ENCODE results near the gene CCK.

Gene CCK

DNA sequence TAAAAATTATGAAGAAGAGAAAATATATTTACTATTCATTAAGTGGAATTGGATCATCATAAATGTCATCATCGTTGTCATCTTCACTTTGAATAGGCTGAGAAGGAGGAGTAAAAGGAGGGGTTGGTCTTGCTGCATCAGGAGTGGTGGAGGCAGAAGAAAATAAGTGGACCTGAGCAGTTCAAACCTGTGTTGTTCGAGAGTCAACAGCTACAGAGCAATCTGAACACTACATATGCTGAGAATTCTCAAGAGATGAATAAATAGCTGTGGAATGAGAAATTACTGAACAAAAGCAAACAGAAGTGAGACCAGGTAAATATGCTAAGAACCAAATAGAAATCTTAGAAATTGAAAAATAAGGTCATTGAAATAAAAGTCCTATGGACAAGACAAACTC, 32.3 kb upstream of the CCK start:
- H2BK15ac ChIP-seq (ENCODE audit: low read depth, poor library complexity, severe bottlenecking), result no peak overlapping the region
- no peak overlapping the region for H3K14ac ChIP-seq (ENCODE audit: low read length in 2 of 2)
- 44% methylated on average over 1 of the region's 2 CpGs for WGBS
- H3K18ac ChIP-seq (ENCODE audit: low read depth in 1 of 2, low read length in 2 of 2), result no peak overlapping the region
- no peak overlapping the region for H4K91ac ChIP-seq (ENCODE audit: low read length)
- no peak overlapping the region for H2AFZ ChIP-seq (ENCODE audit: low read depth, low read length)
- peaks cover 0 to 3% of the 10 kb centered on the region in 2 experiments for H3K27me3 ChIP-seq (ENCODE audit: control insufficient read depth in 1 of 2, insufficient read depth in 1 of 2, low read length in 2 of 2)
- no peak overlapping the region for H2BK5ac ChIP-seq (ENCODE audit: low read depth, low read length, poor library complexity, severe bottlenecking)
- no peaks in the 10 kb centered on the region for H3K4me1 ChIP-seq (ENCODE audit: control insufficient read depth, insufficient read depth, low read depth, low read length)
- H3K4me3 ChIP-seq (ENCODE audit: insufficient read depth in 1 of 2, low read depth in 1 of 2, low read length in 2 of 2), result no peak overlapping the region
- no peak overlapping the region for H2BK120ac ChIP-seq (ENCODE audit: low read depth, low read length)
- no peak for DNase-seq
- H3K9me3 ChIP-seq (ENCODE audit: control insufficient read depth, low read length), result peaks cover 4% of the 10 kb centered on the region
- no peak overlapping the region for H2AK5ac ChIP-seq (ENCODE audit: low read length, severe bottlenecking)
- no peaks in the 10 kb centered on the region for H3K36me3 ChIP-seq (ENCODE audit: control insufficient read depth in 1 of 2, insufficient read depth in 2 of 2, low read depth in 1 of 2, low read length in 2 of 2)
- no peak overlapping the region for H4K8ac ChIP-seq (ENCODE audit: low read length)
- H3K79me1 ChIP-seq (replicated peaks; ENCODE audit: low read length, poor library complexity, severe bottlenecking), result no peaks in the 10 kb centered on the region
- H3K4me2 ChIP-seq (ENCODE audit: low read length, poor library complexity, severe bottlenecking), result no peak overlapping the region
- no peak overlapping the region for H3K23ac ChIP-seq (ENCODE audit: low read length in 2 of 2)
- H3K9ac ChIP-seq (ENCODE audit: low read length), result no peak overlapping the region
- H2BK12ac ChIP-seq (ENCODE audit: low read length in 2 of 2), result no peak overlapping the region
- no peak overlapping the region for H3K4ac ChIP-seq (ENCODE audit: low read depth in 1 of 2, low read length in 2 of 2)
- no peak overlapping the region for H3K27ac ChIP-seq (ENCODE audit: low read length, poor library complexity, severe bottlenecking)

DNA sequence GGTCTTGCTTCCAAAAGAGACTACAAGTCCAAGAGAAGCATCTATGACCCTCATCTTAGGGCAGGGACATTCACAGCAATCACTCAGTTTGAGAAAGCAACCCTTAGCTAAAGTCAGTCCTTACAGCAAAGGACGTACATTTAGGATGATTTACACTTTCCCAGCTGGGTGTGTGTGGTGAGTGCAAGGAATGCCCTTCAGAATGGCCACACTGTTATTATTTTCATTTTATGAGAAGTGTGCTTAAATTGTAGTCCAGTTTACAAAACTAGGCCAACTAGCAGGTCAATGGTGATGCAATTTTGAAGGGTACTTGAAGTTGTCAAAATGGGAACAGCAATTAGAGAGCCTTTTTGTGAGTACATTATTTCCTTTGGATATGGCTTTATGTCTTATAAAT, 26.0 kb upstream of the CCK start:
- 71% methylated on average over 1 of the region's 1 CpG for WGBS
- Histone ChIP-seq H2AK5ac (ENCODE audit: low read length, severe bottlenecking) (no peak overlapping the region), H3K9ac (ENCODE audit: low read length) (no peak overlapping the region), H3K4ac (ENCODE audit: low read depth in 1 of 2, low read length in 2 of 2) (no peak overlapping the region), H2AFZ (ENCODE audit: low read depth, low read length) (no peak overlapping the region), H3K23ac (ENCODE audit: low read length in 2 of 2) (no peak overlapping the region), H3K4me1 (ENCODE audit: control insufficient read depth, insufficient read depth, low read depth, low read length) (no peaks in the 10 kb centered on the region), H4K91ac (ENCODE audit: low read length) (no peak overlapping the region), H3K27me3 (ENCODE audit: control insufficient read depth in 1 of 2, insufficient read depth in 1 of 2, low read length in 2 of 2) (peaks cover 3 to 7% of the 10 kb centered on the region in 2 experiments), H3K4me3 (ENCODE audit: insufficient read depth in 1 of 2, low read depth in 1 of 2, low read length in 2 of 2) (no peak overlapping the region), H2BK120ac (ENCODE audit: low read depth, low read length) (no peak overlapping the region), H3K79me1 (replicated peaks; ENCODE audit: low read length, poor library complexity, severe bottlenecking) (no peaks in the 10 kb centered on the region), H4K8ac (ENCODE audit: low read length) (no peak overlapping the region), H2BK15ac (ENCODE audit: low read depth, poor library complexity, severe bottlenecking) (no peak overlapping the region), H3K4me2 (ENCODE audit: low read length, poor library complexity, severe bottlenecking) (no peak overlapping the region), H3K14ac (ENCODE audit: low read length in 2 of 2) (no peak overlapping the region), H2BK12ac (ENCODE audit: low read length in 2 of 2) (no peak overlapping the region), H3K18ac (ENCODE audit: low read depth in 1 of 2, low read length in 2 of 2) (no peak overlapping the region), H3K9me3 (ENCODE audit: control insufficient read depth, low read length) (peaks cover 4% of the 10 kb centered on the region), H2BK5ac (ENCODE audit: low read depth, low read length, poor library complexity, severe bottlenecking) (no peak overlapping the region), H3K36me3 (ENCODE audit: control insufficient read depth in 1 of 2, insufficient read depth in 2 of 2, low read depth in 1 of 2, low read length in 2 of 2) (no peaks in the 10 kb centered on the region), H3K27ac (ENCODE audit: low read length, poor library complexity, severe bottlenecking) (no peak overlapping the region)
- DNase-seq, result no peak

DNA sequence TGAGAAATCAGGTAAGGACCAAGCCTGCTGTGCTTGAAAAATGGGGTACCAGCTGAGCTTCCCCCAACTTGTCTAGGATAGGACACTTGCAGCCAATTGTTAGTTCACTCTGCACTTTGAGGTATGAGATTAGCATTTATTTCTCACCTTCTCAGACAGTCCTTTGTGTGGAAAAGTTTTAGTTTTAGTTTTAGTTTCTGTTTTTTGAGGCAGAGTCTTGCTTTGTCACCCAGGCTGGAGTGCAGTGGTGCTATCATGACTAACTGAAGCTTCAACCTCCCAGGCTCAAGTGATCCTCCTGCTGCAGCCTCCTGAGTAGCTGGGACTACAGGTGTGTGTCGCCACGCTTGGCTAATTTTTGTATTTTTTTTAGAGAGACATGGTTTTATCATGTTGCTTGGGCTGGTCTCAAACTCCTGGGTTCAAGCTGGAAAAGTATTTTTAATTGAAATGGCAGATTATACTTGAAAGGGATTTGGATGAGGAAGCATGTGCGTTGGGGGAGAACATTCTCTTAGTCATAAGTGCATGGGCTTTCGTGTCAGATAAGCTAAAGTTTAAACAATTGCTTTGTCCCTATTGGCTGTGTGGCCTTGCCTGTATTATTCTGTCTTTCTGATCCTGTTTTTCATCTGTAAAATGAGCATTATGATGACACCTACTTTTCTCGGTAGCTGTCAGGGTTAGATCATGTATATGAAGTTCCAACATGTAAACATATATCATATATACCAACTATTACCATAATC, 25.2 kb upstream of the CCK start:
- Histone ChIP-seq H3K9ac (ENCODE audit: low read length) (no peak overlapping the region), H3K23ac (ENCODE audit: low read length in 2 of 2) (no peak overlapping the region), H3K14ac (ENCODE audit: low read length in 2 of 2) (no peak overlapping the region), H3K4ac (ENCODE audit: low read depth in 1 of 2, low read length in 2 of 2) (no peak overlapping the region), H3K9me3 (ENCODE audit: control insufficient read depth, low read length) (peaks cover 4% of the 10 kb centered on the region), H4K8ac (ENCODE audit: low read length) (no peak overlapping the region), H2BK12ac (ENCODE audit: low read length in 2 of 2) (no peak overlapping the region), H3K36me3 (ENCODE audit: control insufficient read depth in 1 of 2, insufficient read depth in 2 of 2, low read depth in 1 of 2, low read length in 2 of 2) (no peaks in the 10 kb centered on the region), H2BK5ac (ENCODE audit: low read depth, low read length, poor library complexity, severe bottlenecking) (no peak overlapping the region), H2BK120ac (ENCODE audit: low read depth, low read length) (no peak overlapping the region), H3K4me3 (ENCODE audit: insufficient read depth in 1 of 2, low read depth in 1 of 2, low read length in 2 of 2) (no peak overlapping the region), H2AFZ (ENCODE audit: low read depth, low read length) (no peak overlapping the region), H3K4me1 (ENCODE audit: control insufficient read depth, insufficient read depth, low read depth, low read length) (no peaks in the 10 kb centered on the region), H3K18ac (ENCODE audit: low read depth in 1 of 2, low read length in 2 of 2) (no peak overlapping the region), H3K27me3 (ENCODE audit: control insufficient read depth in 1 of 2, insufficient read depth in 1 of 2, low read length in 2 of 2) (peaks cover 3 to 7% of the 10 kb centered on the region in 2 experiments), H2BK15ac (ENCODE audit: low read depth, poor library complexity, severe bottlenecking) (no peak overlapping the region), H3K79me1 (replicated peaks; ENCODE audit: low read length, poor library complexity, severe bottlenecking) (no peaks in the 10 kb centered on the region), H2AK5ac (ENCODE audit: low read length, severe bottlenecking) (no peak overlapping the region), H3K4me2 (ENCODE audit: low read length, poor library complexity, severe bottlenecking) (no peak overlapping the region), H3K27ac (ENCODE audit: low read length, poor library complexity, severe bottlenecking) (no peak overlapping the region), H4K91ac (ENCODE audit: low read length) (no peak overlapping the region)
- 75% methylated on average over 4 of the region's 5 CpGs for WGBS
- no peak for DNase-seq

DNA sequence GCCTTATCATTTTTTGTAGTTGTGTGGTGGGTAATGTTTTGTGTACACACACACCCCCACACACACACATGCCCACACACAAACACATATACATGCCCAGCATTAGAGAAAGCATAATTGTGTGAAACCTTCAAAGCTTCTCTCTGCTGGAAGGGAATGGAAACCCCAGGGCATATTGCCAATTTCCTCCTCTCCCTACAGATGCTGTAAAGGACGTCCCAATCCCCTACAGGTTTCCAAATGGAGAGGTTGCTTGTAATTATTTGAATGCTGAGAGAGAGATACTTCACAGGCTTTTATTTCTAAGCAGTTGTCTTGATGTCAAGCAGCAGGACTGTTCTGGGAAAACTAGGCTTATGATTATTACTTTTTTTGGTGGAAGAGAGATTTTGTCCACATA, 23.0 kb upstream of the CCK start:
- no peak overlapping the region for H3K4me3 ChIP-seq (ENCODE audit: insufficient read depth in 1 of 2, low read depth in 1 of 2, low read length in 2 of 2)
- H3K4ac ChIP-seq (ENCODE audit: low read depth in 1 of 2, low read length in 2 of 2), result no peak overlapping the region
- H3K18ac ChIP-seq (ENCODE audit: low read depth in 1 of 2, low read length in 2 of 2), result no peak overlapping the region
- peaks cover 0 to 7% of the 10 kb centered on the region in 2 experiments for H3K27me3 ChIP-seq (ENCODE audit: control insufficient read depth in 1 of 2, insufficient read depth in 1 of 2, low read length in 2 of 2)
- no peak overlapping the region for H2BK12ac ChIP-seq (ENCODE audit: low read length in 2 of 2)
- H2BK120ac ChIP-seq (ENCODE audit: low read depth, low read length), result no peak overlapping the region
- no peaks in the 10 kb centered on the region for H3K36me3 ChIP-seq (ENCODE audit: control insufficient read depth in 1 of 2, insufficient read depth in 2 of 2, low read depth in 1 of 2, low read length in 2 of 2)
- no peak overlapping the region for H3K4me2 ChIP-seq (ENCODE audit: low read length, poor library complexity, severe bottlenecking)
- no peaks in the 10 kb centered on the region for H3K4me1 ChIP-seq (ENCODE audit: control insufficient read depth, insufficient read depth, low read depth, low read length)
- no peak overlapping the region for H3K9ac ChIP-seq (ENCODE audit: low read length)
- H2BK15ac ChIP-seq (ENCODE audit: low read depth, poor library complexity, severe bottlenecking), result no peak overlapping the region
- no peak overlapping the region for H3K27ac ChIP-seq (ENCODE audit: low read length, poor library complexity, severe bottlenecking)
- H2BK5ac ChIP-seq (ENCODE audit: low read depth, low read length, poor library complexity, severe bottlenecking), result no peak overlapping the region
- H2AK5ac ChIP-seq (ENCODE audit: low read length, severe bottlenecking), result no peak overlapping the region
- 40% methylated on average over 1 of the region's 1 CpG for WGBS
- H4K8ac ChIP-seq (ENCODE audit: low read length), result no peak overlapping the region
- no peak overlapping the region for H3K23ac ChIP-seq (ENCODE audit: low read length in 2 of 2)
- H3K9me3 ChIP-seq (ENCODE audit: control insufficient read depth, low read length), result no peaks in the 10 kb centered on the region
- no peak overlapping the region for H2AFZ ChIP-seq (ENCODE audit: low read depth, low read length)
- no peaks in the 10 kb centered on the region for H3K79me1 ChIP-seq (replicated peaks; ENCODE audit: low read length, poor library complexity, severe bottlenecking)
- no peak overlapping the region for H4K91ac ChIP-seq (ENCODE audit: low read length)
- no peak overlapping the region for H3K14ac ChIP-seq (ENCODE audit: low read length in 2 of 2)
- no peak for DNase-seq
